GM23248 (cell line): ENCODE measurements around the gene VSTM2A.

Source experiments
- EZH2 ChIP-seq: fragments of 200-600 bp; sonication (generic); IDR thresholded peaks from 2 replicates; pipeline ENCODE4 v1.6.1; 2018; ENCODE audit warnings: antibody characterized with exemption, mild to moderate bottlenecking; ENCODE audit not compliant: insufficient read depth, poor library complexity, severe bottlenecking
- EZH2phosphoT487 ChIP-seq: fragments of 200-600 bp; sonication (generic); IDR thresholded peaks from 2 replicates; pipeline ENCODE4 v1.6.1; 2018; ENCODE audit warnings: antibody characterized with exemption, moderate library complexity, mild to moderate bottlenecking, low read depth; ENCODE audit not compliant: insufficient read depth

- TF ChIP-seq EZH2phosphoT487 (no peak), EZH2 (no peak)
Observed at GRCh38 chr7:54615537-54615936, 73.4 kb downstream of the VSTM2A start.
